ENCODE data around the gene CDC25B. TPM values are rescaled to one million over a fixed set of nuclear protein-coding genes. Genes with fewer than 3 reads are reported as not detected.

CDC25B gene
- total RNA-seq = 100 to 1,000 TPM; 294 to 298 TPM

DNA sequence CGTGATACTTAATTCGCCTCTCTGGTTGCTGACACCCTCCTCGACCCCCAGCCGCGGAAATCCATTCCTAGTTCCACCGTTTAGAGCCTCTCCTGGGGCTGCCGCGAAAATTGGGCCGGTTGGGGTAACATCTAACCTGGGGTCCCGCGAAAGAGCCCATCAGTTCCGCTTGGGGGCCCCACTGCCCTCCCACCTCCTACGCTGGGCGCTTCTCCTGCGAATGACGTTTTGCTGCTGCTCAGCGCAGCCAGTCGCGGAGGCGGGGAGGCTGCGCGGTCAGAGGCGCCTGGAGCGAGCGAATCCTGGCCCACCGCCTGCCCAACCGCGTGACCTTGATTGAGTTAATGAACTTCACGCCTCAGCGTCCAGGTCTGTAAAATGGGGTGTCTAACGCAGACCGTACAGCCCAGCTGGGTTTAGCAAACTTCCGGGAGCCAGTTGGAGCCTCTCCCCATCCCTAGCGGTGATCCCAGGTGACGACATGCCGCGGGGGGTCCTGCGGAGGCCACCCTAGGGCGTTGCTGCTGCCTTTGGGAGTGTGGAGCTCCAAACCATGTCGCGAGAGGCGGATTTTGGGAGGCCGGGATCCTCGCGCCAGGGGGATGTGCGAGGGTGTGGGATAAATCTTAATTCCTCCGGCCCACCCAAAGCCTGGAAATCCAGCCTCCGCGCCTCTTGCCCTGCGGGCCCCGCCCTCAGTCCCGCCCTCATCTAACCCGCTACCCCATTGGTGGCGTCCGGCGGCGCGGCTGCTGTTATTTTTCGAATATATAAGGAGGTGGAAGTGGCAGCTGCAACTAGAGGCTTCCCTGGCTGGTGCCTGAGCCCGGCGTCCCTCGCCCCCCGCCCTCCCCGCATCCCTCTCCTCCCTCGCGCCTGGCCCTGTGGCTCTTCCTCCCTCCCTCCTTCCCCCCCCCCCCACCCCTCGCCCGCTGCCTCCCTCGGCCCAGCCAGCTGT, at the start of gene CDC25B:
Gene CDC25B, plus strand, starts transcription at position 800 of the 958 bp plus-strand sequence. CDS start 222 bp downstream, outside the sequence.
- Mint-ChIP-seq H3K4me3 (peak within 1 kb of the TSS; percentile 93), H3K27ac (peak within 1 kb of the TSS; percentile 98), H3K4me1 (ENCODE audit: low read depth) (peaks cover 41% of the 10 kb centered on the region), H3K36me3 (ENCODE audit: low read depth) (peaks cover 46% of the 10 kb centered on the region), H3K9me3 (ENCODE audit: insufficient read depth) (no peaks in the 10 kb centered on the region), H3K27me3 (ENCODE audit: low read depth) (no peaks in the 10 kb centered on the region)
- ChIA-PET POLR2A (interaction anchor here (0.8 to 3.1 kb wide), 7 partner anchors 9 to 23 kb away, joined by 4 to 44 read pairs (median 7); partner anchors contain the start of genes AP5S1 and CENPB), CTCF (interaction anchor here (1.3 to 2.6 kb wide), 3 partner anchors 9 to 23 kb away, joined by 4 to 29 read pairs (median 8); partner anchors contain the start of genes AP5S1 and CENPB)
- peak; percentile 97 for DNase-seq
- peak; percentile 79 for ATAC-seq

DNA sequence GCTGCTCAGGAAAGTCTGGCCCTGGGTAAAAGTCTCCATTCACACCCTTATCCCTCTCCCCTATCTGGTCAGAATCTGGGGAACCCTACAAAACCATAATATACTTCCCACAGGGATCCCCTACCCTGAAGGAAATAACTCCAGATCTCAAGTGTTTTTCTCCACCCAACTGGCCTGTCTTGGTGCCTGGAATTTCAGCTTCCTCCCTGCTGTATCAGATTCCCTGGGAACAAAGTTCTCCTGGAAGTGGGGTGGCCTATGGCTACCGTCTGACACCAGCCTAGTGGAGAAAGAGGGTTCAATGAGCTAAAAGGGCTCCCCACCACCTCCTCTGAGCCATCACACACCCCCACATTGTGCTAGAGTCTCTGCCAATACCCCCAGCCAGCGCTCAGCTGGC, 48.6 kb upstream of the CDC25B start:
- DNase-seq = no peak
- ChIA-PET POLR2A (no interaction called here), CTCF (interaction anchor here (0.8 to 2.7 kb wide), 4 partner anchors 10 to 71 kb away, joined by 3 to 9 read pairs (median 4); no protein-coding TSS in a partner anchor)
- ATAC-seq = no peak
- no peaks in the 10 kb centered on the region for H3K9me3 Mint-ChIP-seq (ENCODE audit: insufficient read depth)
- peaks cover 8% of the 10 kb centered on the region for H3K27me3 Mint-ChIP-seq (ENCODE audit: low read depth)
- H3K4me1 Mint-ChIP-seq (ENCODE audit: low read depth) = peaks cover 19% of the 10 kb centered on the region
- H3K4me3 Mint-ChIP-seq = no peak overlapping the region
- no peak overlapping the region for H3K27ac Mint-ChIP-seq
- H3K36me3 Mint-ChIP-seq (ENCODE audit: low read depth) = no peaks in the 10 kb centered on the region

DNA sequence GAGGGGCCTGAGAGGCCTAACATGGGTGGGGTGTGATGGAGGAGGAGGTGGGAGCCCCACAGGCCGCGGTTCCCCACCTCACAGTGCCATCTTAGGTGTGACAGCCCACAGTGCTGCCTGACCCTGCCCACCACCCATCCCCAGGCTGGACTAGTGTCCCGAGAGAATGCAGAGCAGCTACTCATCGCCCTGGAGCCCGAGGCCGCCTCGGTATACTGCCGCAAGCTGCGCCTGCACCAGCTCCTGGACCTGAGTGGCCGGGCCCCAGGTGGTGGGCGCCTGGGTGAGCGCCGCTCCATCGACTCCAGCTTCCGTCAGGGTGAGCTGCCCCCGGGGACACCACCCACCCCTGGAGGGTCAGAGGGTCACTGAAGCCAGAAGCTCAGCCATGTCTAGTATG, 48.0 kb upstream of the CDC25B start:
- H3K27me3 Mint-ChIP-seq (ENCODE audit: low read depth) = peaks cover 8% of the 10 kb centered on the region
- ATAC-seq (no peak), DNase-seq (no peak)
- H3K36me3 Mint-ChIP-seq (ENCODE audit: low read depth) = no peaks in the 10 kb centered on the region
- no peaks in the 10 kb centered on the region for H3K9me3 Mint-ChIP-seq (ENCODE audit: insufficient read depth)
- CTCF ChIA-PET = interaction anchor here (0.6 to 2.7 kb wide), 6 partner anchors 9 to 132 kb away, joined by 3 to 9 read pairs (median 3); no protein-coding TSS in a partner anchor
- no peak overlapping the region for H3K4me3 Mint-ChIP-seq
- POLR2A ChIA-PET = no interaction called here
- H3K4me1 Mint-ChIP-seq (ENCODE audit: low read depth) = peaks cover 19% of the 10 kb centered on the region
- H3K27ac Mint-ChIP-seq = no peak overlapping the region

DNA sequence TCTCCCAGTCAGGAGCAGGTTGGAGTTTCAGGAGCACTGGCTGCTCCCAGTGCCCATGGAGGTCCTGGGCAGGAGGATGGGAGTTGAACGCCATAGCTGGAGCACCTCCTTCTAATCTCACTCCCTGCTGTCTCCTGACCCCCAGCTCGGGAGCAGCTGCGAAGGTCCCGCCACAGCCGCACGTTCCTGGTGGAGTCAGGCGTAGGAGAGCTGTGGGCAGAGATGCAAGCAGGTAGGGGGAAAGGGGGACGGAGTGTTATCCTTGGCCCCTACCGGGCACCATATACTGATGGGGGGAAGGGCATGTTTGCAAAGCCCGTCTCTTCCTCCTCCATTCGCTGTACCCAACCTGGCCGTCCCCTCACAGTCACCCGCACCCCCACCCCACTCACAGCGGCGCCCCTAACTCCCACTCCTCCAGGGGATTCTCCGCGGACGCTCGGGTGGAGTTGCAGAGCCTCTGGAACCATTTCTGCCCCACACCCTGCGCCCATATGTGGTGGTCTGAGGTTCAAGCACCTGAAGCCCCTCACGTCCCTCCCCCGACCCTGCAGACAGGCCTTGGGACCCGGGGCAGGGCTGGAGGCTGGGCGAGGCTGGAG, 46.9 kb upstream of the CDC25B start:
- ChIA-PET POLR2A (no interaction called here), CTCF (interaction anchor here (0.7 to 3.1 kb wide), 5 partner anchors 12 to 88 kb away, joined by 3 to 11 read pairs (median 4); no protein-coding TSS in a partner anchor)
- Mint-ChIP-seq H3K36me3 (ENCODE audit: low read depth) (no peaks in the 10 kb centered on the region), H3K27ac (no peak overlapping the region), H3K27me3 (ENCODE audit: low read depth) (peaks cover 7% of the 10 kb centered on the region), H3K4me1 (ENCODE audit: low read depth) (peaks cover 18% of the 10 kb centered on the region), H3K4me3 (no peak overlapping the region), H3K9me3 (ENCODE audit: insufficient read depth) (no peaks in the 10 kb centered on the region)
- DNase-seq (no peak), ATAC-seq (no peak)

DNA sequence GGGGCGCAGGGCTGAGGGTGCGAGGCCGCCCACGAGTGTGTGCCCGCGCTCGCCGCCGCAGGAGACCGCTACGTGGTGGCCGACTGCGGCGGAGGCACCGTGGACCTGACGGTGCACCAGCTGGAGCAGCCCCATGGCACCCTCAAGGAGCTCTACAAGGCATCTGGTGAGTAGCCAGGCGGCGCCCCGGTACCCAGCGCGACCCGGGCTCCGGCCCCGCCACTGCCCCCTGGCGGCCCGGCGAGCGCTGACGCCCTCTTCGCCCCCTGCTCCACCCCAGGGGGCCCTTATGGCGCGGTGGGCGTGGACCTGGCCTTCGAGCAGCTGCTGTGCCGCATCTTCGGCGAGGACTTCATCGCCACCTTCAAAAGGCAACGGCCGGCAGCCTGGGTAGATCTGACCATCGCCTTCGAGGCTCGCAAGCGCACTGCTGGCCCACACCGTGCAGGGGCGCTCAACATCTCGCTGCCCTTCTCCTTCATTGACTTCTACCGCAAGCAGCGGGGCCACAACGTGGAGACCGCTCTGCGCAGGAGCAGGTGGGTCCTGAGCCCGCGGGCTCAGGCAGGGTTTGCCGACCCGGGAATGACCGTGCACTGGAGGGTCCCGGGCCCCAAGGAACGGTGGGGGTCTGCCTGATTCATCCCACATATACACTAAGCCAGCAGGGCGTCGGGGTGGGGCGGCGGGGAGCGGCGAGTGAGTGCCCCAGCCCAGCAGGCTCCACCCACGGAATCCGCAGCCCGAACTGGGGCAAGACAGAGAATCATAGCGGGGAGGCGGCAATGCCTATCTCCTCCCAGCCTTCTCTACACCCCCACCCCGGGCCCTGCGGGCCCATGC, 46.2 kb upstream of the CDC25B start:
- POLR2A ChIA-PET = no interaction called here
- no peak overlapping the region for H3K27ac Mint-ChIP-seq
- H3K4me3 Mint-ChIP-seq = no peak overlapping the region
- no peaks in the 10 kb centered on the region for H3K27me3 Mint-ChIP-seq (ENCODE audit: low read depth)
- H3K36me3 Mint-ChIP-seq (ENCODE audit: low read depth) = no peaks in the 10 kb centered on the region
- ATAC-seq = peak; percentile 48
- peaks cover 11% of the 10 kb centered on the region for H3K4me1 Mint-ChIP-seq (ENCODE audit: low read depth)
- CTCF ChIA-PET = interaction anchor here (0.7 to 3.1 kb wide), 6 partner anchors 13 to 87 kb away, joined by 3 to 11 read pairs (median 3); partner anchors contain the start of gene CENPB
- no peaks in the 10 kb centered on the region for H3K9me3 Mint-ChIP-seq (ENCODE audit: insufficient read depth)
- peak; percentile 34 for DNase-seq

DNA sequence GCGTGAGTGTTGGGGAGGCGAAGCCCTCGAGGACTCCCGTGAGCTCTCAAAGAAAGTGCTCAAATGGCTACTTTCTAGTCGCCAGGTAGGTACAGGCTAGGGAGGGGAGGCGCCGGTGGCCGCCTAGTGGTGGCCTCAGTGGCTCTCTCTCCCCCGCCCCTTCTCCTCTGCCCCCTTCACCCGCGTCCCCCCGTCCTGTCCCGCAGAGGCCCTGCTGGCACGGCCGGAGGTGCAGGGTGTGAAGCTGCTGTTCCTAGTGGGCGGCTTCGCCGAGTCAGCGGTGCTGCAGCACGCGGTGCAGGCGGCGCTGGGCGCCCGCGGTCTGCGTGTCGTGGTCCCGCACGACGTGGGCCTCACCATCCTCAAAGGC, 44.8 kb upstream of the CDC25B start:
- H3K27ac Mint-ChIP-seq = no peak overlapping the region
- H3K9me3 Mint-ChIP-seq (ENCODE audit: insufficient read depth) = no peaks in the 10 kb centered on the region
- H3K36me3 Mint-ChIP-seq (ENCODE audit: low read depth) = no peaks in the 10 kb centered on the region
- ATAC-seq = no peak
- no peak overlapping the region for H3K4me3 Mint-ChIP-seq
- no peak for DNase-seq
- H3K4me1 Mint-ChIP-seq (ENCODE audit: low read depth) = peaks cover 4% of the 10 kb centered on the region
- H3K27me3 Mint-ChIP-seq (ENCODE audit: low read depth) = no peaks in the 10 kb centered on the region
- CTCF ChIA-PET = interaction anchor here (0.8 to 3.1 kb wide), 8 partner anchors 8 to 188 kb away, joined by 3 to 11 read pairs (median 4); partner anchors contain the start of genes ADISSP and CENPB
- POLR2A ChIA-PET = no interaction called here

DNA sequence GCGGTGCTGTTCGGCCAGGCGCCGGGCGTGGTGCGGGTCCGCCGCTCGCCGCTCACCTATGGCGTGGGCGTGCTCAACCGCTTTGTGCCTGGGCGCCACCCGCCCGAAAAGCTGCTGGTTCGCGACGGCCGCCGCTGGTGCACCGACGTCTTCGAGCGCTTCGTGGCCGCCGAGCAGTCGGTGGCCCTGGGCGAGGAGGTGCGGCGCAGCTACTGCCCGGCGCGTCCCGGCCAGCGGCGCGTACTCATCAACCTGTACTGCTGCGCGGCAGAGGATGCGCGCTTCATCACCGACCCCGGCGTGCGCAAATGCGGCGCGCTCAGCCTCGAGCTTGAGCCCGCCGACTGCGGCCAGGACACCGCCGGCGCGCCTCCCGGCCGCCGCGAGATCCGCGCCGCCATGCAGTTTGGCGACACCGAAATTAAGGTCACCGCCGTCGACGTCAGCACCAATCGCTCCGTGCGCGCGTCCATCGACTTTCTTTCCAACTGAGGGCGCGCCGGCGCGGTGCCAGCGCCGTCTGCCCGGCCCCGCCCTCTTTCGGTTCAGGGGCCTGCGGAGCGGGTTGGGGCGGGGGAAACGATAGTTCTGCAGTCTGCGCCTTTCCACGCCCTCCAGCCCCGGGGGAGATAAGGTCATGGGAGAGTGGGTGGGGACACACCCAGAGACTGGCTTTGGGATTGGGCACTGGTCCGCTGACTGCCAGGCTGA, 44.3 kb upstream of the CDC25B start:
- DNase-seq (peak; percentile 27), ATAC-seq (peak; percentile 15)
- no peak overlapping the region for H3K4me3 Mint-ChIP-seq
- H3K27ac Mint-ChIP-seq = no peak overlapping the region
- peaks cover 4% of the 10 kb centered on the region for H3K4me1 Mint-ChIP-seq (ENCODE audit: low read depth)
- no peaks in the 10 kb centered on the region for H3K9me3 Mint-ChIP-seq (ENCODE audit: insufficient read depth)
- H3K36me3 Mint-ChIP-seq (ENCODE audit: low read depth) = peaks cover 2% of the 10 kb centered on the region
- ChIA-PET CTCF (interaction anchor here (0.9 to 3.3 kb wide), 6 partner anchors 9 to 104 kb away, joined by 3 to 33 read pairs (median 5); partner anchors contain the start of genes ADISSP and AP5S1), POLR2A (no interaction called here)
- H3K27me3 Mint-ChIP-seq (ENCODE audit: low read depth) = no peaks in the 10 kb centered on the region

DNA sequence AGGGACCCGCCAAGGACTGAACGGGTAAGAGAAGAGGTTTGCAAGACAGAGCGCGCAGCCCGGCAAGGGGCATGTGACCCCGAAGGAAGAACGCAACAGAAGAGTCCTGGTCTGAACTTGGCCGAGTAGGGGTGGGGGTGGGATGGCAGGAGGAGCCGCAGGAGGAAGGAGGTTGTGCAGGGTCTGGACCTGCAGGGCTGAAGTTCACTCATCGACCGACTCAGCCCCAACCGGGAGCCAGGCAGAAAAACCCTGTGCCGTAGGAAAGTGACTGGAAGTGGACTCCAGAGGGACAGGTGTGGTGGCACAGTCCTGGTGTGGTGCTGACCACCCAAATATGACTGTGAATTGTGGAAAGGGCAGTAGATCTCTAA, 43.7 kb upstream of the CDC25B start:
- CTCF ChIA-PET = interaction anchor here (0.6 to 3.3 kb wide), 12 partner anchors 11 to 333 kb away, joined by 3 to 33 read pairs (median 4); partner anchors contain the start of genes ADISSP, AP5S1 and SPEF1
- Mint-ChIP-seq H3K4me1 (ENCODE audit: low read depth) (peaks cover 4% of the 10 kb centered on the region), H3K36me3 (ENCODE audit: low read depth) (peaks cover 4% of the 10 kb centered on the region), H3K9me3 (ENCODE audit: insufficient read depth) (no peaks in the 10 kb centered on the region), H3K27me3 (ENCODE audit: low read depth) (no peaks in the 10 kb centered on the region), H3K27ac (no peak overlapping the region), H3K4me3 (no peak overlapping the region)
- no peak for DNase-seq
- ATAC-seq = no peak
- POLR2A ChIA-PET = no interaction called here

DNA sequence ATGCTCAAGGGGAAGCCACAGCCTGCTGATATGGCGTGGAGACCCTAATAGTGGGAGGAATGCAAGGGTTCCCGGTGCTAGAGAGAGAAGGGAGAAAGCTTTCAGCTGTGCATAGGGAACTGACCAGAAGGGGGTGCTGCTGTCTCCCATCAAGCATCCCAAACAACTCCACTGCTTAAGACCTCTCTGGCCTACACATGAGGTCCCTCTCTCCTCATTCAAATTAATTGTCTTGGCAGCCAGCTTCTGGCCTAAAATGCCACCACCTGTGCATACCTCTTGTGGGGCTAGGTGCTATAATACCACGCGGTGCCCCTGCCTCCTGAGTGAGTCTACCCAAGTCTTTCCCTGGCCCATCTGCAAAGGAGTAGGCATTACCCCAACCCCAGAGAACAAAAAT, 43.0 kb upstream of the CDC25B start:
- CTCF ChIA-PET = interaction anchor here (0.6 to 3.3 kb wide), 13 partner anchors 12 to 332 kb away, joined by 3 to 33 read pairs (median 3); partner anchors contain the start of genes ADISSP, AP5S1 and SPEF1
- H3K4me1 Mint-ChIP-seq (ENCODE audit: low read depth) = peaks cover 4% of the 10 kb centered on the region
- H3K9me3 Mint-ChIP-seq (ENCODE audit: insufficient read depth) = no peaks in the 10 kb centered on the region
- H3K27ac Mint-ChIP-seq = no peak overlapping the region
- peak; percentile 71 for ATAC-seq
- no peaks in the 10 kb centered on the region for H3K27me3 Mint-ChIP-seq (ENCODE audit: low read depth)
- H3K36me3 Mint-ChIP-seq (ENCODE audit: low read depth) = peaks cover 10% of the 10 kb centered on the region
- POLR2A ChIA-PET = interaction anchor here (0.8 kb wide), 1 partner anchor 15 kb away, joined by 3 read pairs; the partner anchor contains the start of gene ADISSP
- H3K4me3 Mint-ChIP-seq = no peak overlapping the region
- peak; percentile 72 for DNase-seq

DNA sequence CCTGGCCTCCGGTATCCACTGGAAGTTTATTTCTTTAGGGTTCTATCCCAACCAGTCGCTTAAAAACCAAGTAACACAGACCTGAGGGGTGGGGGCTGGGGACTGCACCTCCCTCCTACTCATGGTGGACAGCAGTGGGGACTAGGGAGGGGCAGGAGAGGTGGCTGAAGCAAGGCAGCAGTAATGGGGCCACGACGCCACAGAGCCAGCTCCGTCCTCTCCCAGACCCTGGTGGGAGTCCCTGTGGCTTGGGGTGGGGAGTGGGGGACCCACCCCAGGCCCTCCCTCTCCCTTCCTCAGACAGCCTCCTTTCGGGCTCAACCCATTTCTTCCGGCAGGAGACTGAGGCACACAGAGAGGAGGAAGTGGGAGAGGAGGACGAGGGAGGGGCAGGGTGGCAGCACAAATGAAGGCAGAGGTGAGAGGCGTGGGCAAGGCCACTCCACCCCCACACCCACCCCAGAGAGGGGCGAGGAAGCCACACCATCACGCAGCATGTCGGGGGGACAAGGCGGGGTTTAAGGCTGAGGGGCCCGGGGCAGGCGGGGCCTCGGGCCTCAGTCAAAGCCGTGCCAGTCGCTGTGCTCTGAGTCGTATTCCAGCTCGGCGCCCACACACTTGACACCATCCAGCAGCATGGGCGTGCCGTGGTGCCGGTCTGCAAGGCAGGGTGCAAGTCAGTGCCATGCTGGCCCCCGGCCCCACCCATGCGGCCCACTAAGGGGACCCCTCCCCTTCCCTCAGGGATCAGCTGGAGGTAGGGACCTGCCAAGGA, 42.4 kb upstream of the CDC25B start:
- peaks cover 4% of the 10 kb centered on the region for H3K4me1 Mint-ChIP-seq (ENCODE audit: low read depth)
- no peaks in the 10 kb centered on the region for H3K27me3 Mint-ChIP-seq (ENCODE audit: low read depth)
- no peaks in the 10 kb centered on the region for H3K9me3 Mint-ChIP-seq (ENCODE audit: insufficient read depth)
- no peak overlapping the region for H3K4me3 Mint-ChIP-seq
- DNase-seq (no peak), ATAC-seq (no peak)
- POLR2A ChIA-PET = interaction anchor here (0.8 kb wide), 1 partner anchor 14 kb away, joined by 3 read pairs; the partner anchor contains the start of gene ADISSP
- peaks cover 12% of the 10 kb centered on the region for H3K36me3 Mint-ChIP-seq (ENCODE audit: low read depth)
- CTCF ChIA-PET = interaction anchor here (0.6 to 3.3 kb wide), 12 partner anchors 8 to 124 kb away, joined by 3 to 33 read pairs (median 4); partner anchors contain the start of genes ADISSP, AP5S1 and SPEF1
- H3K27ac Mint-ChIP-seq = no peak overlapping the region
